ENCODE measurements around the gene WNT9A.

DNA sequence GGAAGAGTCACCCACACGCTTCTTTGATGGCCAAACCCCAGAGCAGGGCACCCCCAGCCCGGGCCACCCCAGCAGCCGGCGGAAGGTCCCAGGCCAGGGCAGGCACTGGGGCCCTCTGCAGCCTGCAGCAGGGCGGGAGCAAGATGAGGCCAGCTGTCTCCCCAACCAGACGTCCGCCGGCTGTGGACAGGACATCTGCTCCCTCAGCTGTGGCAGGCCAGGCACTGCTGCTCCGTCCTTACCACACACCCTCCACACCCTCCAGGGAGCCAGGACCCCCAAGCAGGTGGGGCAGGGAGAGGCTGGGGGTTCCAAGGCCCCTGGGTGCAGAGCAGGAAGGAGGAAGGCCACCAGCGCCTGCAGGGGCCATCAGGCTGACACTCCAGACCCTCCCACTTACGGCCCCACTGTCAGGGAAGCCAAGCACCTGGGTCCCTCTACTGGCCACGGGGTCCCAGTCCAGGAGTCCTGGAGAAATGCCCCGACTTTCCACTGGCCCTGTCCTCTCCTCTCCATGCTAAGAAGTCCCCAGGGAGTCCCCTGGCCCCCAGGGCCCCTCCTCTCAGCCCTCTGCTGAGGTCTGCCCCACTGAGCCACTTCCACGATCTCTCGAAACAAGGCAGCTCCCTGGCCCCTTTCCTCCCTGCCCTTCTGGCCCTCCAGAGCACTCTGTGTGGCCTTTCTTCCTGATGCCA is 5.6 kb downstream of the WNT9A start:
- no peak for TF ChIP-seq EZH2 (IDR thresholded peaks at IDR 0.05; ENCODE audit: borderline replicate concordance, low read depth, low read length, poor library complexity, severe bottlenecking)
- TF ChIP-seq, protein P1, sequence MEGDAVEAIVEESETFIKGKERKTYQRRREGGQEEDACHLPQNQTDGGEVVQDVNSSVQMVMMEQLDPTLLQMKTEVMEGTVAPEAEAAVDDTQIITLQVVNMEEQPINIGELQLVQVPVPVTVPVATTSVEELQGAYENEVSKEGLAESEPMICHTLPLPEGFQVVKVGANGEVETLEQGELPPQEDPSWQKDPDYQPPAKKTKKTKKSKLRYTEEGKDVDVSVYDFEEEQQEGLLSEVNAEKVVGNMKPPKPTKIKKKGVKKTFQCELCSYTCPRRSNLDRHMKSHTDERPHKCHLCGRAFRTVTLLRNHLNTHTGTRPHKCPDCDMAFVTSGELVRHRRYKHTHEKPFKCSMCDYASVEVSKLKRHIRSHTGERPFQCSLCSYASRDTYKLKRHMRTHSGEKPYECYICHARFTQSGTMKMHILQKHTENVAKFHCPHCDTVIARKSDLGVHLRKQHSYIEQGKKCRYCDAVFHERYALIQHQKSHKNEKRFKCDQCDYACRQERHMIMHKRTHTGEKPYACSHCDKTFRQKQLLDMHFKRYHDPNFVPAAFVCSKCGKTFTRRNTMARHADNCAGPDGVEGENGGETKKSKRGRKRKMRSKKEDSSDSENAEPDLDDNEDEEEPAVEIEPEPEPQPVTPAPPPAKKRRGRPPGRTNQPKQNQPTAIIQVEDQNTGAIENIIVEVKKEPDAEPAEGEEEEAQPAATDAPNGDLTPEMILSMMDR (conservative IDR thresholded peaks at IDR 0.05; ENCODE audit: low read depth, low read length) = no peak

Measured in A673 (cell line).